ENCODE data around the gene SMLR1. TPM values are rescaled to one million over a fixed set of nuclear protein-coding genes. Genes with fewer than 3 reads are reported as not detected.

The SMLR1 gene
- total RNA-seq, 2 donors from 2014 or later: not detected

GRCh38 chr6:130822736-130823135 is 4.5 kb upstream of the SMLR1 start:
- intact Hi-C loops (cut with DNase I): no loop called here
- no peak for ATAC-seq
- no peak for DNase-seq

GRCh38 chr6:130824978-130825694 is 2.1 kb upstream of the SMLR1 start:
- intact Hi-C loops (cut with DNase I): no loop called here
- ATAC-seq (no peak), DNase-seq (no peak)

GRCh38 chr6:130825772-130826441 is 1.3 kb upstream of the SMLR1 start:
- intact Hi-C loops (cut with DNase I): no loop called here
- no peak for DNase-seq
- no peak for ATAC-seq

- DNase-seq: no peak
- intact Hi-C loops (cut with DNase I): no loop called here
- ATAC-seq: no peak
Measured at GRCh38 chr6:130826442-130827246, 562 bp upstream of the SMLR1 start.

GRCh38 chr6:130829333-130829910 is 2.2 kb downstream of the SMLR1 start:
- intact Hi-C loops (cut with DNase I): no loop called here
- DNase-seq (no peak), ATAC-seq (no peak)

- intact Hi-C loops (cut with DNase I): no loop called here
- no peak for ATAC-seq
- DNase-seq: no peak
Measured at GRCh38 chr6:130831607-130832006, 4.4 kb downstream of the SMLR1 start.

- intact Hi-C loops (cut with DNase I): no loop called here
Measured at GRCh38 chr6:130833569-130833968, 6.4 kb downstream of the SMLR1 start.

GRCh38 chr6:130834482-130835251 is 7.5 kb downstream of the SMLR1 start:
- DNase-seq (no peak), ATAC-seq (no peak)
- intact Hi-C loops (cut with DNase I): no loop called here

More at GRCh38 chr6:130833569-130833968, 6.4 kb downstream of the SMLR1 start:
- DNase-seq (no peak), ATAC-seq (no peak)

- no peak for ATAC-seq
- intact Hi-C loops (cut with DNase I): no loop called here
- no peak for DNase-seq
Measured at GRCh38 chr6:130836055-130836640, 8.9 kb downstream of the SMLR1 start.

- DNase-seq (no peak), ATAC-seq (no peak)
- intact Hi-C loops (cut with DNase I): no loop called here
Measured at GRCh38 chr6:130837067-130837466, 9.9 kb downstream of the SMLR1 start.

GRCh38 chr6:130838250-130838860 is 11.1 kb downstream of the SMLR1 start:
- DNase-seq (no peak), ATAC-seq (peak in 1 of 2 donors; percentile 23)
- intact Hi-C loops (cut with DNase I): no loop called here

- intact Hi-C loops (cut with DNase I): no loop called here
- DNase-seq (no peak), ATAC-seq (no peak)
Measured at GRCh38 chr6:130838951-130839350, 11.7 kb downstream of the SMLR1 start.

GRCh38 chr6:130839379-130839778 is 12.2 kb downstream of the SMLR1 start:
- no peak for ATAC-seq
- intact Hi-C loops (cut with DNase I): no loop called here

GRCh38 chr6:130840050-130840449 is 12.8 kb downstream of the SMLR1 start:
- intact Hi-C loops (cut with DNase I): no loop called here
- ATAC-seq (no peak), DNase-seq (no peak)

More at GRCh38 chr6:130839379-130839778, 12.2 kb downstream of the SMLR1 start:
- no peak for DNase-seq

GRCh38 chr6:130841128-130841728 is 14.0 kb downstream of the SMLR1 start:
- intact Hi-C loops (cut with DNase I): no loop called here
- no peak for ATAC-seq
- no peak for DNase-seq

GRCh38 chr6:130843575-130844320 is 16.5 kb downstream of the SMLR1 start:
- DNase-seq (no peak), ATAC-seq (peak in 1 of 2 donors; percentile 30)
- intact Hi-C loops (cut with DNase I): no loop called here

GRCh38 chr6:130846501-130846900 is 19.3 kb downstream of the SMLR1 start:
- no peak for ATAC-seq
- intact Hi-C loops (cut with DNase I): no loop called here

More at GRCh38 chr6:130846501-130846900, 19.3 kb downstream of the SMLR1 start:
- no peak for DNase-seq
